GM19240 (cell line): ENCODE measurements around the gene KLHL33.
A peak's percentile ranks its signal among the peaks of the same experiment; 100 is the strongest.

Experiments
- DNase-seq: peaks from one replicate; pipeline ENCODE4 v3.0.0; 2011; ENCODE audit warnings: low spot score; ENCODE audit not compliant: insufficient read length

The KLHL33 gene

DNA sequence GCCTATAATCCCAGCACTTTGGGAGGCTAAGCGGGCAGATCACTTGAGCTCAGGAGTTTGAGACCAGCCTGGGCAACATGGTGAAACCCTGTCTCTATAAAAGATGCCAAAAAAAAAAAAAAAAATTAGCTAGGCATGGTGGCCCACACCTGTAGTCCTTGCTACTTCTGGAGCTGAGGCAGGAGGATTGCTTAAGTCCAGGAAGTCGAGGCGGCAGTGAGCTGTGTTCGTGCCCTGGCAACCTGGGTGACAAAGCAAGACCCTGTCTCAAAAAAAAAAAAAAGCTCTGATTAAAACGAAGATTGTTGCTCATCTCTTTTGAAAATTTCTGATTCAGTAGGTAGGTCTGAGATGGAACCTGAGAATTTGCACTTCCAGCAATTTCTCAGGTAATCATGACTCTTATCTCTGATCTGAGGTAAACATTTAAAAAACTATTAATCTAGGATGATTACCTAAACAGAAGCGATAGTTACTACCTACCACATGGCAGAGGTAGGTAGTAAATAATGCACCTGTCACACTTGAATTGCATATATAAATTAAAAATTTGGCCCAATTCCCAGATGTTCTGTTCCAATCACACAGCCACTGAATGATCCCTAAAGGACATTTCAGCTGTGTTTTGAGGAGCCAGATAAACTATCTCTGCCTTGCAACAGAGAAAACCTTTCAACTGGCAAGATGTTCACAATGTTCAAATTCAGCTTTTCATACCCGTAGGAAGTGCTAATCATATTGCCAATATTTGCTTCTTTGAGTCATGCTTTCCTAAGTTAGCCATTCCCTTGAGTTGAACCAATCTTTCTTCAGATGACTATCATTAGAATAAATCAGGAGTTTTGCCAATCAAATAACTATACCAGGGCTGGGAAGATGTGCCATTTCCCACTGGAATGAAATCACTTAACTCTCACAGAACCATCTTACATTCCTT, 18.4 kb downstream of the KLHL33 start:
- no peak for DNase-seq

GRCh38 chr14:20416223-20416622, 19.7 kb downstream of the KLHL33 start:
- DNase-seq = no peak

- DNase-seq = no peak
Measured at GRCh38 chr14:20415782-20416206, 20.2 kb downstream of the KLHL33 start.

DNA sequence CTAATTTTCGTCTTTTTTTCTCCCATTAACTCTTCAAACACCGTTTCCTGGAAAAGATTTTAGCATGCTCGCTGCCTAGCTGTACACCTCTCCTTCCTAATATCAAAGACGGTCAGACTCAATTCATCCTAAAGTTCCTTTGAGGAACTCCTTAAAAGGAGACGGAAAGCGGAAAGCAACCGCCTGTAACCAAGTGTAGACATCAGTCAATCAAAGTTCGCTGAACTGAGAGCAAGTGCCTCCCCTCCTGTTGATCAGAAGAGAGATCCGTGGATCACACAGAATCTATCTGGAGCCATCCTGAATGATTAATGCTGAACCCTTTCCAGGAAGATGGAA, 22.3 kb downstream of the KLHL33 start:
- DNase-seq = no peak

GRCh38 chr14:20412876-20413743, 22.9 kb downstream of the KLHL33 start, which contains the start of gene TEP1:
Gene TEP1, minus strand, starts transcription at chr14:20413501. Its CDS starts 5,062 bp downstream, at chr14:20408439.
- peak; percentile 52 for DNase-seq

DNA sequence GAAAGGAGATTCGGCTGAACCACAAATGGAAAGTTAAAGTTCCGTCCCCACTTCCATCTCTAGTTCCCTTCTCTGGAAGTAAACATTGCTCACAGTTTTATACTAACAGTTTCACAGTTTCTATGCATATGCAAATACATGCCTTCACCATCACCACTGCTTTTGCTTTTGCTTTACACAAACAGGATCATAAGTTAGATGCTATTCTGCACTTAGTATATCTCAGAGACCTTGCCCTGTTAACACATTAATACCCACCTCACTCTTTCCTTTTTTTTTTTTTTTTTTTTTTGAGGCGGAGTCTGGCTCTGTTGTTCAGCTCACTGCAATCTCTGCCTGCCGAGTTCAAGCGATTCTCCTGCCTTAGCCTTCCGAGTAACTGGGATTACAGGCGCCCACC, 23.6 kb downstream of the KLHL33 start:
- no peak for DNase-seq

GRCh38 chr14:20409226-20409625, 26.7 kb downstream of the KLHL33 start:
- no peak for DNase-seq

DNA sequence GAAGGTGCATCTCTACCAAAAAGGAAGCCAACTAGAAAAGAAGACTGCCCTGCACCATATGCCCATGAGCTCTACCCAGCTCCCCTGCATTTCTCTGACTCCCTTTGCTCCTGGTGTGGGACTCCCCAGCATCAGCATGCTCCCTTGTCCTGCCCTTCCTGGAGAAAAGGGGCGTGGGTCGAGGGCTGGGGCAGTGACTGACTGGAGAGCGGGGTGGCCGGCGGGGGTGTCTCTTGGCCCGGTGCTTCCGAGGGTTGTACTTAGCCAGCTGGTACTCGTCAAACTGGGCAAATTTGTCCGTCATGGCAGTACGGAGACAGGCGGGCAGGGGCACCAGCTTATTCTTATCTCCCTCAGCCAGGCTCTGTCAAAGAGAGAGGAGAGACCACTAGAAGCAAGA, 32.4 kb downstream of the KLHL33 start:
- DNase-seq = no peak

GRCh38 chr14:20400965-20401593, 34.9 kb downstream of the KLHL33 start:
- no peak for DNase-seq

GRCh38 chr14:20400589-20400964, 35.4 kb downstream of the KLHL33 start:
- DNase-seq = no peak

GRCh38 chr14:20397511-20397910, 38.5 kb downstream of the KLHL33 start:
- DNase-seq = no peak

DNA sequence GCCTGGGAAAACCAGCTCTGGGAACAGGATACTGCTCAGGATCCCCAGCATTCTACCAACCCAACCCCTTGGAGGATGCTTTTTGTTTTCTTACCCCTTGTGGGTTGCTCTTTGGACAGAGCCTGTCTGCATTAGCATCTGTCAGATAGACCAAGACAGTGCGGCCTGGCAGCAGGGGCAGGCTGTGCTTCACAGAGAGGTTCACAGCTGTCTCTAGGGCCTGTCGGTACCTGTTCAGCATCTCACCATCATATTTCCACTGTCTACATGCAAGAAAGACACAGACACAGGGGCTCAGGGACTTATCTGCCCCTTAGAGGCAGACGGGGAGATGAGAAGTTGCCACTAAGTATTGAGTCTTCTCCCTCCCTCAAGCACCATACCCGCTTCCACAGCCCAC, 44.5 kb downstream of the KLHL33 start:
- no peak for DNase-seq

GRCh38 chr14:20388159-20388558, 47.8 kb downstream of the KLHL33 start:
- no peak for DNase-seq

DNA sequence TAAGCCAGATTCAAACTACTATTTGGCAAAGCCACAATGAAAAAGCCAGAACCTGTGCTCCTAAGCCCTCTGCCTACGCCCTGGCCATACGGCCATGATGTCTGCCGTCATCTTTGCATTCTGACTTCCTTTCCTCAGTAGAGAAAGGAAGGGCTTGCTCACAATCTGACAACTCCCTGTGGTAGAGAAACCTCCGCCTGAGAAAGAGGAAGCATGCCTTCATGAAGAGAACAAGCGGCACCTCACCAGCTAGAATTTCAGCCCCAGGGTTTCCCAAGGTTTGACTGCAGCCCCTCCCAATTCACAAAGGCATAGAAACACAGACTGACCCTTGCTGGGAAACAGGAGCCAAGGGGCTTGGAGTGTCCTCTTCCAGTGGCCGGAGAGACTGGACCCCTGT, 48.4 kb downstream of the KLHL33 start:
- peak; percentile 41 for DNase-seq

GRCh38 chr14:20386276-20386855, 49.6 kb downstream of the KLHL33 start:
- DNase-seq = no peak

GRCh38 chr14:20384886-20385285, 51.1 kb downstream of the KLHL33 start:
- no peak for DNase-seq

- DNase-seq = no peak
Measured at GRCh38 chr14:20384321-20384720, 51.6 kb downstream of the KLHL33 start.

DNA sequence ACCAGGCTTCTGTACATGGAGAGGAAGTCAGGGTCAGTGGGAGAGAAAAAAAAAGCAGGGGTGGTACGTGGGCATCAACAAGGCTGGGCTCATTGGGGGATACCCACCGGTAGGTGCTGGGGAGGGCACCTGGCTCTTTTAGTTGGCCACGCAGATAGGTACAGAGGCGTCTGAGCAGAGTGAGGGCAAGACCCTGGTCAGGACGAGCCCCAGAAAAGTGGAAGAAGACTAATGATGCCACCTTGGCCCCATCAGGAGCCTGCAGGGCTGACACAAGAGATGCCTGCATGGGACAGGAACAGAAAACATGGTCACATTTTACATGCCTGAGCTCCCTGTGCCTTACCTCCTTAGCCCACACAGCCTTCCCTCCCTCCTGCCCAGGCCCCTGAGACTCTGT, 52.3 kb downstream of the KLHL33 start:
- DNase-seq = no peak

DNA sequence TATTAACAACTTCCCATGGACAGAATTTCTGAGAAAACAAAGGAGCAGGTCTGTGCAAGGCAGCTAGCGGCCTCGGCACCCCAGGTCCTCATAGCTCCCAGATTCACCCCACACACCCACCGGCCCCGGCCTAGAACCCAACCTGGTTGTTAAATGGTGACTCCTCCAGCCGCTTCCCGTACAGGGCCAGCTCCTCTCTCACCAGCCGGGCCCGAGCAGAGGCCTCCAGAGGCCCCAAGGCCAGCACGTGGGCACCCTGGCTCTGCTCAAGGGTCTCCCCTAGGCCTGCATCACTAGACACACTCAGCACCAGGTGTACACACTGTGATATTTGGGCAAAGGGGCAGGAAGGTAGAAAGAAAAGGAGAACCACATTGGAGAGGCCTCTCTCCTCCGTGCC, 52.9 kb downstream of the KLHL33 start:
- no peak for DNase-seq

GRCh38 chr14:20382526-20382925, 53.4 kb downstream of the KLHL33 start:
- DNase-seq = no peak

DNA sequence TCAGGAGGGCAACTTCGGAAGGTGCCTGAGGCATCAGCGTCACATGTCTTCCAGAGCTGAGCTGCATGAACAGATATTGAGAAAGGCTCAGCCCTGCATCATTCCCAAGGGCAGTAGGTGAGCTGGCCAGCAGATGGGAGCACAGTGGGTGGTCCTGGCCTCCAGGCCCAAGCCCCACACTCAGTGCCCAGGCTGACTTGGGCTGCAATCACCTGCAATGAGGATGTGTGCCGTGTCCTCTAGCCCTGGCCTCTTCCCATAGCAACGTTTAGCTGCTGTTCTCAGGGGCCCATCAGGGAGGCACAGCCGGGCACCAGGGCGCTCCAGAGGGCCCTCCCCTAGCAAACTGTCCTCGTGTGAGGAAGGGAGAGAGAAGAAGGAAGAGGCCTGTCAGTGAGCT, 54.6 kb downstream of the KLHL33 start:
- DNase-seq = no peak
